C4-2B (cell line): ENCODE data around the gene SESN2.

Experiments used
- ZFX ChIP-seq: fragments of 450-650 bp; IDR thresholded peaks from 2 replicates; pipeline ENCODE4 v1.6.1; 2017
- TF ChIP-seq, protein P1 (sequence below): fragments of 450-650 bp; conservative IDR thresholded peaks from 2 replicates; pipeline ENCODE4 v1.5.1; 2017; ENCODE audit warnings: mild to moderate bottlenecking

DNA sequence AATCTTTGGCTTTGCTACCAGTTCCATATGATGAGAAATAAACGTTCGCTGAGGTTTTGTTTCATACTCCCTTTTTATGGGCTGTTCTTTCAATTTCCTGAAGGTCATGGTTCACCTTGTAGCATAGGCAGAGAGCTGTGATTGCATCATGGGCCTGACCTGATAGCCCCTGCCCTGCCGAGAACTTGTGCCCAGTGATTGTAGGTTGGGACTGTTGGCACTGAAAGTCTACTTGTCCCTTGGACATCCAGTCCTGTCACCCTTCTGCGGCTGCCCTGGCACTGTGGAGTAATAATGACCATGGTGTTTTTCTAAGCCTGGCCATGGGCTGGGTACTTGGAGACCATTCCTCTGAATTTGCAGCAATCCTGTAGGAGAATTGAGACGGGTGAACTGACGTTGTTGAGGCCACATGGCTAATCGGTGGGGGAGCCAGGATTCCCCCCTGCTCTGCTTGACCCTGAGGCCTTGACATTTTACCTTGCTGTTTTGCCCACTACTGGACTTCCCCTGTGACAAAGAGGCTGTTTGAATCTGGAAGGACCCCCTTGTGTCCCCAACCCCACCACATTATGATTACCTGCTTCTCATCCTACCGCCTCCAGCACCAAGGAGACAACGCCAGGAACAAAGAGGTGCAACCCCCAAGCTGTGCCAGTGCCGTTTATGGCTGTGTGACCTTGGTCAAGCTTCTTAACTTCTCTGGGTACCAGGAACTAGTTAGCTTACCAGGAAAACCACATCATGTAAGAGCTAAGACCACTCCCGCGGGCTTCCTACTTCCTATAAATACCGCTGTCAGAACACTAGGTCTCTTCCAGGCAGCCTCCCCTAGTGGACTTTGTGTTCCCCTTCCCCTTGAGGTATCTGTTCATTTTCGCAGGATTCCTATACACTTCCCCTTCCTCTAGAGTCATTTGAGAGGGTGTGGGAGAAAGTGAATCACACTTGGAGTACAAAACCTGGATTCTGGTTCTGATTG, 23.4 kb downstream of the SESN2 start:
- TF ChIP-seq, protein P1, sequence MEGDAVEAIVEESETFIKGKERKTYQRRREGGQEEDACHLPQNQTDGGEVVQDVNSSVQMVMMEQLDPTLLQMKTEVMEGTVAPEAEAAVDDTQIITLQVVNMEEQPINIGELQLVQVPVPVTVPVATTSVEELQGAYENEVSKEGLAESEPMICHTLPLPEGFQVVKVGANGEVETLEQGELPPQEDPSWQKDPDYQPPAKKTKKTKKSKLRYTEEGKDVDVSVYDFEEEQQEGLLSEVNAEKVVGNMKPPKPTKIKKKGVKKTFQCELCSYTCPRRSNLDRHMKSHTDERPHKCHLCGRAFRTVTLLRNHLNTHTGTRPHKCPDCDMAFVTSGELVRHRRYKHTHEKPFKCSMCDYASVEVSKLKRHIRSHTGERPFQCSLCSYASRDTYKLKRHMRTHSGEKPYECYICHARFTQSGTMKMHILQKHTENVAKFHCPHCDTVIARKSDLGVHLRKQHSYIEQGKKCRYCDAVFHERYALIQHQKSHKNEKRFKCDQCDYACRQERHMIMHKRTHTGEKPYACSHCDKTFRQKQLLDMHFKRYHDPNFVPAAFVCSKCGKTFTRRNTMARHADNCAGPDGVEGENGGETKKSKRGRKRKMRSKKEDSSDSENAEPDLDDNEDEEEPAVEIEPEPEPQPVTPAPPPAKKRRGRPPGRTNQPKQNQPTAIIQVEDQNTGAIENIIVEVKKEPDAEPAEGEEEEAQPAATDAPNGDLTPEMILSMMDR: no peak
- TF ChIP-seq ZFX: no peak
